HCT116 (cell line): Measurements from ENCODE around the gene PRLH. TPM values are rescaled to one million over a fixed set of nuclear protein-coding genes. Genes with fewer than 3 reads are reported as not detected.

Source experiments
- ATAC-seq: fragments of 200-7000 bp; cut with Tn5 transposase; 2 replicates; pipeline ENCODE4 v1.9.1; 2020; ENCODE audit warnings: mild to moderate bottlenecking, moderate library complexity
- BruUV-seq: library from RNA; stranded (reverse); fragments of 400-500 nt; replicated peaks from 2 replicates; lab custom pipeline; 2021; lab: Mats Ljungman, UMichigan
- CTCF ChIA-PET: fragments of 300-600 bp; sonication (Branson Sonifier 250); formaldehyde crosslinking; loops from one replicate; lab custom pipeline; 2021; ENCODE audit warnings: antibody characterized with exemption; lab: Charles Lee
- POLR2A ChIA-PET: fragments of 300-600, 350-600 bp; sonication (Branson Sonifier 250); formaldehyde crosslinking; loops from one replicate; lab custom pipeline; 2021; ENCODE audit warnings: antibody characterized with exemption; lab: Charles Lee
- RAD21 ChIA-PET, 2 experiments: fragments of 300-600 bp; sonication (Branson Sonifier 250); formaldehyde crosslinking; loops; one replicate each; lab custom pipeline; 2023; ENCODE audit warnings: low total read pairs in 2 of 2; ENCODE audit not compliant: uncharacterized antibody in 2 of 2, unreplicated experiment in 2 of 2, low non-redundant PET in 1 of 2; lab: Charles Lee
- DNase-seq: peaks from one replicate; pipeline ENCODE4 v3.0.0-alpha.2; 2010; ENCODE audit warnings: low read depth, low spot score
- H2AFZ ChIP-seq: fragments of 200-600 bp; shearing (Covaris generic), sonication (generic); 2 replicates; pipeline ENCODE4 v1.6.1; 2017; ENCODE audit warnings: low read depth, mixed run types, mixed read lengths, antibody characterized with exemption, low read length; ENCODE audit not compliant: poor library complexity, severe bottlenecking
- H3K27ac ChIP-seq: 2 replicates; pipeline ENCODE4 v1.5.1; 2012; ENCODE audit warnings: low read depth, low read length
- H3K27me3 ChIP-seq: fragments of 200-600 bp; sonication (generic); 2 replicates; pipeline ENCODE4 v1.6.1; 2016; ENCODE audit warnings: mixed run types, low read length, mixed read lengths; ENCODE audit not compliant: insufficient read depth
- H3K36me3 ChIP-seq, 2 experiments: fragments of 200-500 bp in 1 of 2; fragments of 200-600 bp in 1 of 2; sonication (Bioruptor generic) in 1 of 2; sonication (generic) in 1 of 2; 2 replicates each; pipeline versions ENCODE4 v1.5.1 to v1.6.1; 2014 to 2016; ENCODE audit warnings: low read length in 2 of 2, inconsistent platforms in 1 of 2, mixed read lengths in 1 of 2, mixed run types in 1 of 2; ENCODE audit not compliant: insufficient read depth in 2 of 2, control insufficient read depth in 1 of 2
- H3K4me1 ChIP-seq, 2 experiments: fragments of 200-600 bp in 1 of 2; sonication (generic) in 1 of 2; 2 replicates each; pipeline versions ENCODE4 v1.5.1 to v1.6.1; 2012 to 2017; ENCODE audit warnings: low read length in 2 of 2, inconsistent platforms in 1 of 2, mild to moderate bottlenecking in 1 of 2, mixed read lengths in 1 of 2, mixed run types in 1 of 2, moderate library complexity in 1 of 2; ENCODE audit not compliant: insufficient read depth in 2 of 2, control insufficient read depth in 1 of 2
- H3K4me2 ChIP-seq: fragments of 200-600 bp; sonication (generic); 2 replicates; pipeline ENCODE4 v1.6.1; 2017; ENCODE audit warnings: mixed run types, low read length, mixed read lengths
- H3K4me3 ChIP-seq, 2 experiments: fragments of 200-600 bp in 1 of 2; sonication (generic) in 1 of 2; replicated peaks in 1 of 2; 2 replicates each; pipeline ENCODE4 v1.5.1; 2011 to 2016; ENCODE audit warnings: low read length in 2 of 2, control low read depth in 1 of 2, low read depth in 1 of 2, mild to moderate bottlenecking in 1 of 2, mixed read lengths in 1 of 2, mixed run types in 1 of 2
- H3K79me2 ChIP-seq: fragments of 200-600 bp; sonication (generic); 2 replicates; pipeline ENCODE4 v1.6.1; 2017; ENCODE audit warnings: mild to moderate bottlenecking, mixed run types, low read length, moderate library complexity, mixed read lengths; ENCODE audit not compliant: insufficient read depth
- H3K9ac ChIP-seq: fragments of 200-600 bp; sonication (generic); 2 replicates; pipeline ENCODE4 v1.6.1; 2016; ENCODE audit warnings: low read length, mixed read lengths
- H3K9me2 ChIP-seq: fragments of 200-600 bp; sonication (generic), shearing (Covaris generic); 2 replicates; pipeline ENCODE4 v1.6.1; 2017; ENCODE audit warnings: mixed run types, mild to moderate bottlenecking, moderate library complexity; ENCODE audit not compliant: insufficient read depth
- H3K9me3 ChIP-seq, 2 experiments: fragments of 200-500 bp in 1 of 2; fragments of 200-600 bp in 1 of 2; sonication (Bioruptor generic) in 1 of 2; sonication (generic) in 1 of 2; 2 replicates each; pipeline ENCODE4 v1.6.1; 2014 to 2017; ENCODE audit warnings: low read length in 2 of 2, mixed read lengths in 2 of 2, inconsistent platforms in 1 of 2, low read depth in 1 of 2, mild to moderate bottlenecking in 1 of 2, mixed run types in 1 of 2, moderate library complexity in 1 of 2; ENCODE audit not compliant: control insufficient read depth in 1 of 2, insufficient read depth in 1 of 2
- H4K20me1 ChIP-seq: fragments of 200-600 bp; sonication (generic), shearing (Covaris generic); 2 replicates; pipeline ENCODE4 v1.6.1; 2017; ENCODE audit warnings: mixed run types, mild to moderate bottlenecking, moderate library complexity; ENCODE audit not compliant: insufficient read depth
- POLR2A ChIP-seq: IDR thresholded peaks from 2 replicates; pipeline ENCODE4 v1.7.0; 2011; ENCODE audit warnings: borderline replicate concordance; ENCODE audit not compliant: insufficient read depth, insufficient read length; ENCODE audit errors: extremely low read depth
- REST ChIP-seq: IDR thresholded peaks from 2 replicates; pipeline ENCODE4 v1.6.1; 2012; ENCODE audit warnings: low read depth
- ZBTB33 ChIP-seq: IDR thresholded peaks from 2 replicates; pipeline ENCODE4 v1.6.1; 2011; ENCODE audit warnings: mild to moderate bottlenecking, low read length, moderate library complexity; ENCODE audit not compliant: insufficient replicate concordance; ENCODE audit errors: extremely low read depth
- ZFX ChIP-seq: fragments of 450-650 bp; IDR thresholded peaks from 2 replicates; pipeline ENCODE4 v1.6.1; 2017
- ZNF274 ChIP-seq: fragments of 200-500 bp; sonication (Bioruptor generic); IDR thresholded peaks from 2 replicates; pipeline ENCODE4 v1.6.1; 2014; ENCODE audit warnings: mild to moderate bottlenecking, low read depth, low read length, inconsistent platforms
- intact Hi-C: fragments of 100-400 bp; cut with micrococcal nuclease; formaldehyde crosslinking; loops from 2 replicates; pipeline ENCODE4 v1.10.0; 2022
- total RNA-seq: library from RNA; stranded (reverse); gene quantifications from one replicate; pipeline ENCODE4 v1.2.1, GENCODE V29; 2021; ENCODE audit not compliant: unreplicated experiment

The PRLH gene
- total RNA-seq, 1 experiment from 2014 or later, result not detected

- Histone ChIP-seq H3K4me1 (no peaks in the 10 kb centered on the region), H2AFZ (no peak overlapping the region), H3K9me2 (no peaks in the 10 kb centered on the region), H3K4me2 (no peak overlapping the region), H3K79me2 (no peaks in the 10 kb centered on the region), H3K9ac (no peak overlapping the region), H3K9me3 (0 out of 4 replicates have a peak, but pooled peaks cover 2 to 3% of the 10 kb centered on the region in 2 experiments), H3K4me3 (no peak overlapping the region), H3K27ac (no peak overlapping the region), H3K36me3 (0 out of 4 replicates have a peak, but pooled peaks cover 0 to 2% of the 10 kb centered on the region in 2 experiments), H3K27me3 (no peaks in the 10 kb centered on the region), H4K20me1 (no peaks in the 10 kb centered on the region)
- POLR2A ChIA-PET, result no interaction called here
- ATAC-seq (no peak; the same call in 1 of the 2 replicates), DNase-seq (no peak)
- RAD21 ChIA-PET, result no interaction called here
- no TSS peak for BruUV-seq
- intact Hi-C loops, result no loop called here
- TF ChIP-seq POLR2A, result no peak
- no peak for TF ChIP-seq ZFX
- CTCF ChIA-PET, result interaction anchor here (0.8 kb wide), 1 partner anchor 48 kb away, joined by 4 read pairs; no protein-coding TSS in a partner anchor
Observed at GRCh38 chr2:237561221-237561620, 5.2 kb upstream of the PRLH start.

- H4K20me1 ChIP-seq, result no peaks in the 10 kb centered on the region
- H3K27me3 ChIP-seq, result no peaks in the 10 kb centered on the region
- intact Hi-C loops, result no loop called here
- 0 out of 4 replicates have a peak, but pooled peaks cover 0 to 3% of the 10 kb centered on the region in 2 experiments for H3K9me3 ChIP-seq
- ChIA-PET POLR2A (no interaction called here), CTCF (no interaction called here)
- no peak overlapping the region for H2AFZ ChIP-seq
- H3K9ac ChIP-seq, result no peak overlapping the region
- DNase-seq, result no peak
- H3K4me1 ChIP-seq, result no peaks in the 10 kb centered on the region
- H3K4me2 ChIP-seq, result no peak overlapping the region
- H3K27ac ChIP-seq, result no peak overlapping the region
- no peak overlapping the region for H3K4me3 ChIP-seq
- TF ChIP-seq REST (peak; percentile 72), ZNF274 (no peak), ZBTB33 (no peak)
- TF ChIP-seq, all 23 proteins: peak for 1
- Histone ChIP-seq H3K79me2 (no peaks in the 10 kb centered on the region), H3K9me2 (no peaks in the 10 kb centered on the region), H3K36me3 (no peaks in the 10 kb centered on the region)
- RAD21 ChIA-PET, result no interaction called here
- BruUV-seq, result no TSS peak
- no peak for ATAC-seq
Observed at GRCh38 chr2:237563816-237564215, 2.6 kb upstream of the PRLH start.
